ENCODE data around the gene C5AR2.
A peak's percentile ranks its signal among the peaks of the same experiment; 100 is the strongest.
"Not testable (repeated sequence)": the region's sequence is repeated elsewhere in the genome, so short reads cannot be mapped to it uniquely, and the experiment has no call there.

Gene C5AR2

GRCh38 chr19:47340477-47341208 is 8.7 kb downstream of the C5AR2 start:
- Mint-ChIP-seq H3K4me3 (no peak overlapping the region), H3K4me1 (ENCODE audit: low read depth) (peaks cover 7% of the 10 kb centered on the region), H3K9me3 (peaks cover 4% of the 10 kb centered on the region), H3K27me3 (ENCODE audit: low read depth) (no peaks in the 10 kb centered on the region), H3K36me3 (ENCODE audit: low read depth) (no peaks in the 10 kb centered on the region), H3K27ac (no peak overlapping the region)

DNA sequence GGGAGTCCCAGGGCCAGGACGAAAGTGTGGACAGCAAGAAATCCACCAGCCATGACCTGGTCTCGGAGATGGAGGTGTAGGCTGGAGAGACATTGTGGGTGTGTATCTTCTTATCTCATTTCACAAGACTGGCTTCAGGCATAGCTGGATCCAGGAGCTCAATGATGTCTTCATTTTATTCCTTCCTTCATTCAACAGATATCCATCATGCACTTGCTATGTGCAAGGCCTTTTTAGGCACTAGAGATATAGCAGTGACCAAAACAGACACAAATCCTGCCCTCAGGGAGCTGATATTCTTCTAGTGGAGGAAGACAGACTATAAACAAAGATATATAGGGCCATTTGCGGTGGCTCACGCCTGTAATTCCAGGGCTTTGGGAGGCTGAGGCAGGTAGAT is 9.8 kb downstream of the C5AR2 start:
- Mint-ChIP-seq H3K4me3 (no peak overlapping the region), H3K27ac (no peak overlapping the region), H3K4me1 (ENCODE audit: low read depth) (peaks cover under 1% of the 10 kb centered on the region), H3K9me3 (peaks cover 4% of the 10 kb centered on the region), H3K27me3 (ENCODE audit: low read depth) (no peaks in the 10 kb centered on the region), H3K36me3 (ENCODE audit: low read depth) (no peaks in the 10 kb centered on the region)

- H3K27me3 Mint-ChIP-seq (ENCODE audit: low read depth) = no peaks in the 10 kb centered on the region
- no peak overlapping the region for H3K27ac Mint-ChIP-seq
- H3K4me1 Mint-ChIP-seq (ENCODE audit: low read depth) = peaks cover 1% of the 10 kb centered on the region
- no peaks in the 10 kb centered on the region for H3K36me3 Mint-ChIP-seq (ENCODE audit: low read depth)
- no peak overlapping the region for H3K4me3 Mint-ChIP-seq
- H3K9me3 Mint-ChIP-seq = peaks cover 4% of the 10 kb centered on the region
These were observed 11.3 kb downstream of the C5AR2 start for GRCh38 chr19:47343194-47343802.

GRCh38 chr19:47344425-47344824 is 12.4 kb downstream of the C5AR2 start:
- H3K27me3 Mint-ChIP-seq (ENCODE audit: low read depth) = no peaks in the 10 kb centered on the region
- H3K4me1 Mint-ChIP-seq (ENCODE audit: low read depth) = peaks cover 10% of the 10 kb centered on the region
- H3K4me3 Mint-ChIP-seq = no peak overlapping the region
- H3K27ac Mint-ChIP-seq = no peak overlapping the region
- H3K36me3 Mint-ChIP-seq (ENCODE audit: low read depth) = peaks cover 3% of the 10 kb centered on the region
- peaks cover 4% of the 10 kb centered on the region for H3K9me3 Mint-ChIP-seq

- H3K9me3 Mint-ChIP-seq; H3K27ac Mint-ChIP-seq; H3K4me3 Mint-ChIP-seq; H3K36me3 Mint-ChIP-seq (ENCODE audit: low read depth); H3K27me3 Mint-ChIP-seq (ENCODE audit: low read depth): not testable (repeated sequence)
- H3K4me1 Mint-ChIP-seq (ENCODE audit: low read depth) = peaks cover 20% of the 10 kb centered on the region
These were observed 14.0 kb downstream of the C5AR2 start for GRCh38 chr19:47346024-47346423.

GRCh38 chr19:47348819-47349795 is 17.1 kb downstream of the C5AR2 start, which contains the start of gene DHX34:
Gene DHX34 (plus strand): TSS chr19:47349315. CDS start chr19:47353031, 3,716 bp downstream.
- no peaks in the 10 kb centered on the region for H3K27me3 Mint-ChIP-seq (ENCODE audit: low read depth)
- peak within 1 kb of the TSS; percentile 95 for H3K27ac Mint-ChIP-seq
- peaks cover 4% of the 10 kb centered on the region for H3K36me3 Mint-ChIP-seq (ENCODE audit: low read depth)
- H3K4me3 Mint-ChIP-seq = peak within 1 kb of the TSS; percentile 99
- H3K9me3 Mint-ChIP-seq = no peaks in the 10 kb centered on the region
- peaks cover 24% of the 10 kb centered on the region for H3K4me1 Mint-ChIP-seq (ENCODE audit: low read depth)

GRCh38 chr19:47350630-47351029 is 18.7 kb downstream of the C5AR2 start:
- H3K4me3 Mint-ChIP-seq = peak overlapping the region; percentile 28
- peaks cover 24% of the 10 kb centered on the region for H3K4me1 Mint-ChIP-seq (ENCODE audit: low read depth)
- peak overlapping the region; percentile 0 for H3K27ac Mint-ChIP-seq
- peaks cover 9% of the 10 kb centered on the region for H3K36me3 Mint-ChIP-seq (ENCODE audit: low read depth)
- H3K9me3 Mint-ChIP-seq = no peaks in the 10 kb centered on the region
- H3K27me3 Mint-ChIP-seq (ENCODE audit: low read depth) = no peaks in the 10 kb centered on the region

DNA sequence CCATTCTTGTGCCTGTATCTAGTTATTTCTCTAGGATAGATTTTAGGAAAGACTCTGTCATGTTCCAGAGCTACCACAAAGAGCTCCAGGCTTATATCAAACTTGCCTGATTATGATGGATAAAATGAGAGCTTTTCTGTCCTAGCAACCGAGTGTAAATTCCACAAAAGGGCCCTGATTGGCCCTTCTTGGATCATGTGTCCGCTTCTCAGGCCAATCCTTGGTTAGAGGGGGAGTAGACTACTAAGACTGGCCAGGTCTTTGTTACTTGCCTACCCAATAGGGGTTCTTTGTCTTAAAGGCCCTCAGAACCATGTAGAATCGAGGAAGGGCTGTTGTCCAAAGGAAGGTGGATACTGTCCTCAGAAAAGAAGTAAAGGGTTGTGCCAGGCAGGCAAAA is 19.6 kb downstream of the C5AR2 start:
- H3K4me1 Mint-ChIP-seq (ENCODE audit: low read depth) = peaks cover 24% of the 10 kb centered on the region
- H3K27ac Mint-ChIP-seq = no peak overlapping the region
- no peaks in the 10 kb centered on the region for H3K9me3 Mint-ChIP-seq
- no peak overlapping the region for H3K4me3 Mint-ChIP-seq
- H3K27me3 Mint-ChIP-seq (ENCODE audit: low read depth) = no peaks in the 10 kb centered on the region
- peaks cover 14% of the 10 kb centered on the region for H3K36me3 Mint-ChIP-seq (ENCODE audit: low read depth)

GRCh38 chr19:47352095-47352494 is 20.1 kb downstream of the C5AR2 start:
- H3K4me3 Mint-ChIP-seq = no peak overlapping the region
- H3K27ac Mint-ChIP-seq = no peak overlapping the region
- peaks cover 14% of the 10 kb centered on the region for H3K36me3 Mint-ChIP-seq (ENCODE audit: low read depth)
- H3K27me3 Mint-ChIP-seq (ENCODE audit: low read depth) = no peaks in the 10 kb centered on the region
- H3K4me1 Mint-ChIP-seq (ENCODE audit: low read depth) = peaks cover 24% of the 10 kb centered on the region
- no peaks in the 10 kb centered on the region for H3K9me3 Mint-ChIP-seq

- H3K4me1 Mint-ChIP-seq (ENCODE audit: low read depth) = peaks cover 22% of the 10 kb centered on the region
- H3K36me3 Mint-ChIP-seq (ENCODE audit: low read depth) = peaks cover 24% of the 10 kb centered on the region
- no peak overlapping the region for H3K27ac Mint-ChIP-seq
- H3K9me3 Mint-ChIP-seq = no peaks in the 10 kb centered on the region
- H3K4me3 Mint-ChIP-seq = no peak overlapping the region
- no peaks in the 10 kb centered on the region for H3K27me3 Mint-ChIP-seq (ENCODE audit: low read depth)
These were observed 21.3 kb downstream of the C5AR2 start for GRCh38 chr19:47353307-47353712.

GRCh38 chr19:47356900-47357299 is 24.9 kb downstream of the C5AR2 start:
- no peaks in the 10 kb centered on the region for H3K9me3 Mint-ChIP-seq
- no peaks in the 10 kb centered on the region for H3K27me3 Mint-ChIP-seq (ENCODE audit: low read depth)
- H3K27ac Mint-ChIP-seq = no peak overlapping the region
- H3K4me3 Mint-ChIP-seq = no peak overlapping the region
- H3K4me1 Mint-ChIP-seq (ENCODE audit: low read depth) = no peaks in the 10 kb centered on the region
- peaks cover 36% of the 10 kb centered on the region for H3K36me3 Mint-ChIP-seq (ENCODE audit: low read depth)

DNA sequence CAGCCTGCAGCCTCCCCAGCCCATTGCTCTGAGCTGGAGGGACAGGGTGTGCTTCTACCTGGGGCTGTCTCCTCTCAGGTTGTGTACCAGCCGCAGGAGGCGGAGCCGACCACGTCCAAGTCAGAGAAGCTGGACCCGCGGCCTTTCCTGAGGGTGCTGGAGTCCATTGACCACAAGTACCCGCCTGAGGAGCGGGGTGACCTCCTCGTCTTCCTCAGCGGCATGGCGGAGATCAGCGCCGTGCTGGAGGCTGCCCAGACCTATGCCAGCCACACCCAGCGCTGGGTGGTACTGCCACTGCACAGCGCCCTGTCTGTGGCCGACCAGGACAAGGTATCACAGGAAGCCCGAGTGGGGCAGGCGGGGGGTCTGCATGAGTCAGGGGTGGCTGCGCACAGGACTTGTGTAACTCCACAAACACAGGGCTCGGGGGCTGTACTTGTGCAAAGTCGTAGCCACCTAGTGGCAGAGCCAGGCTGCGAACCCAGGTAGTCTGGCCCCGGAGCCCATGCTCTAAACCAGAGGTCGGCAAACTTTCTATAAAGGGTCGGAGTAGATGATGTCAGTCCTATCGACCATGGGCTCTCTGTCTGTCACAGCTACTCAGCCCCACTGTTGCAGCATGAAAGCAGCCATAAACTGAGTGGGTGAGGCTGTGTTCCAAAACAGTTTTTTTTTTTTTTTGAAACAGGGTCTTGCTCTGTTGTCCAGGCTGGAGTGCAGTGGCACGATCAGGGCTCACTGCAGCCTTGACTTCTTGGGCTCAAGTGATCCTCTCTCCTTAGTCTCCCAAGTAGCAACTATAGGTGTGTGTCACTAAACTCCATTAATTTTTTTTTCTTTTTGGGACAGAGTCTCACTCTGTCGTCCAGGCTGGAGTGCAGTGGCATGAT is 26.1 kb downstream of the C5AR2 start:
- no peak overlapping the region for H3K27ac Mint-ChIP-seq
- no peaks in the 10 kb centered on the region for H3K4me1 Mint-ChIP-seq (ENCODE audit: low read depth)
- H3K36me3 Mint-ChIP-seq (ENCODE audit: low read depth) = peaks cover 36% of the 10 kb centered on the region
- no peaks in the 10 kb centered on the region for H3K27me3 Mint-ChIP-seq (ENCODE audit: low read depth)
- H3K9me3 Mint-ChIP-seq = no peaks in the 10 kb centered on the region
- H3K4me3 Mint-ChIP-seq = no peak overlapping the region

- Mint-ChIP-seq H3K36me3 (ENCODE audit: low read depth) (peaks cover 36% of the 10 kb centered on the region), H3K27ac (no peak overlapping the region), H3K4me3 (no peak overlapping the region), H3K9me3 (no peaks in the 10 kb centered on the region), H3K27me3 (ENCODE audit: low read depth) (no peaks in the 10 kb centered on the region), H3K4me1 (ENCODE audit: low read depth) (no peaks in the 10 kb centered on the region)
These were observed 27.0 kb downstream of the C5AR2 start for GRCh38 chr19:47358936-47359335.

DNA sequence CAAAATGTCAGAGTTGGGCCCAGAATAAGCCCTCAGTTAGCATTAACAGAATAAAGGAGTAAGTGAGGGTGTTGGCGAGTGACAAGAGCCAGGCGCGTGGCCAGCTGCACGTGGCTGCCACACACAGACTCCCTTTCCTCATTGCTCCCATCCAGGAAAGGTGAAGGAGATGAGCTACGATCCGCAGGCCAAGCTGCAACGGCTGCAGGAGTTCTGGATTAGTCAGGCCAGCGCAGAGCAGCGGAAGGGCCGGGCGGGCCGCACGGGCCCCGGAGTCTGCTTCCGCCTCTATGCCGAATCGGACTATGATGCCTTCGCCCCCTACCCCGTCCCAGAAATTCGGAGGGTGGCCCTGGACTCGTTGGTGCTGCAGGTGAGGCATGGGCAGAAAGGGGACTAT is 30.3 kb downstream of the C5AR2 start:
- H3K4me1 Mint-ChIP-seq (ENCODE audit: low read depth) = no peaks in the 10 kb centered on the region
- no peak overlapping the region for H3K27ac Mint-ChIP-seq
- H3K9me3 Mint-ChIP-seq = no peaks in the 10 kb centered on the region
- H3K36me3 Mint-ChIP-seq (ENCODE audit: low read depth) = peaks cover 29% of the 10 kb centered on the region
- H3K27me3 Mint-ChIP-seq (ENCODE audit: low read depth) = no peaks in the 10 kb centered on the region
- H3K4me3 Mint-ChIP-seq = no peak overlapping the region
